ENCODE results near the gene AMELX. TPM values are rescaled to one million over a fixed set of nuclear protein-coding genes. Genes with fewer than 3 reads are reported as not detected.
A peak's percentile ranks its signal among the peaks of the same experiment; 100 is the strongest.

AMELX gene
- total RNA-seq, 1 donor from 2014 or later: not detected

GRCh38 chrX:11341274-11342201 is 48.3 kb downstream of the AMELX start:
- peak; percentile 64 for DNase-seq (ENCODE audit: low read depth)
- H3K4me3 ChIP-seq (ENCODE audit: low read depth, low read length): no peak overlapping the region
- TF ChIP-seq, protein P1, sequence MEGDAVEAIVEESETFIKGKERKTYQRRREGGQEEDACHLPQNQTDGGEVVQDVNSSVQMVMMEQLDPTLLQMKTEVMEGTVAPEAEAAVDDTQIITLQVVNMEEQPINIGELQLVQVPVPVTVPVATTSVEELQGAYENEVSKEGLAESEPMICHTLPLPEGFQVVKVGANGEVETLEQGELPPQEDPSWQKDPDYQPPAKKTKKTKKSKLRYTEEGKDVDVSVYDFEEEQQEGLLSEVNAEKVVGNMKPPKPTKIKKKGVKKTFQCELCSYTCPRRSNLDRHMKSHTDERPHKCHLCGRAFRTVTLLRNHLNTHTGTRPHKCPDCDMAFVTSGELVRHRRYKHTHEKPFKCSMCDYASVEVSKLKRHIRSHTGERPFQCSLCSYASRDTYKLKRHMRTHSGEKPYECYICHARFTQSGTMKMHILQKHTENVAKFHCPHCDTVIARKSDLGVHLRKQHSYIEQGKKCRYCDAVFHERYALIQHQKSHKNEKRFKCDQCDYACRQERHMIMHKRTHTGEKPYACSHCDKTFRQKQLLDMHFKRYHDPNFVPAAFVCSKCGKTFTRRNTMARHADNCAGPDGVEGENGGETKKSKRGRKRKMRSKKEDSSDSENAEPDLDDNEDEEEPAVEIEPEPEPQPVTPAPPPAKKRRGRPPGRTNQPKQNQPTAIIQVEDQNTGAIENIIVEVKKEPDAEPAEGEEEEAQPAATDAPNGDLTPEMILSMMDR (conservative IDR thresholded peaks at IDR 0.05; ENCODE audit: low read depth, low read length): no peak

DNA sequence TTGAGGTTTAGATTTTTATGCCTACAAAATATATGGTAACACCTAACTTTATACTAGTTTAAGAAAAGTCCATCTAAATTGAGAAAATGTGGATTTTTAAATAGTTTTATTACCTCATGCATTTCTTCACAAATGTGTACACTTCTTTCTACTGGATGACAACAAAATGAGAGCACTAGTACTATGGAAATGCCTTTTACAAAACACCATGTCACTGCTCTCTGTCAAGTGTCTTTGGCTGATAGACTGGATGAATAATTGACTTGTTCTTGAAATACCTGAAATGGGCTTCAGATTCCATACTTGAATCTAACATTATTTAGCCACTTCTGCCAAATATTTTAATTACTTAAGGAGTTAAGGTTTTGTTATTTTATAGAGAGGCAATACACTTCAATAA is 49.5 kb downstream of the AMELX start:
- no peak overlapping the region for H3K4me3 ChIP-seq (ENCODE audit: low read depth, low read length)
- TF ChIP-seq, protein P1 (conservative IDR thresholded peaks at IDR 0.05; ENCODE audit: low read depth, low read length): no peak
- no peak for DNase-seq (ENCODE audit: low read depth)

- TF ChIP-seq, protein P1 (conservative IDR thresholded peaks at IDR 0.05; ENCODE audit: low read depth, low read length): no peak
- DNase-seq (ENCODE audit: low read depth): no peak
- no peak overlapping the region for H3K4me3 ChIP-seq (ENCODE audit: low read depth, low read length)
Measured at GRCh38 chrX:11346121-11346682, 53.0 kb downstream of the AMELX start.

GRCh38 chrX:11347300-11347699 is 54.1 kb downstream of the AMELX start:
- TF ChIP-seq, protein P1 (conservative IDR thresholded peaks at IDR 0.05; ENCODE audit: low read depth, low read length): no peak
- no peak overlapping the region for H3K4me3 ChIP-seq (ENCODE audit: low read depth, low read length)
- DNase-seq (ENCODE audit: low read depth): no peak

- H3K4me3 ChIP-seq (ENCODE audit: low read depth, low read length): no peak overlapping the region
- no peak for DNase-seq (ENCODE audit: low read depth)
- TF ChIP-seq, protein P1 (conservative IDR thresholded peaks at IDR 0.05; ENCODE audit: low read depth, low read length): no peak
Measured at GRCh38 chrX:11349020-11349419, 55.8 kb downstream of the AMELX start.

DNA sequence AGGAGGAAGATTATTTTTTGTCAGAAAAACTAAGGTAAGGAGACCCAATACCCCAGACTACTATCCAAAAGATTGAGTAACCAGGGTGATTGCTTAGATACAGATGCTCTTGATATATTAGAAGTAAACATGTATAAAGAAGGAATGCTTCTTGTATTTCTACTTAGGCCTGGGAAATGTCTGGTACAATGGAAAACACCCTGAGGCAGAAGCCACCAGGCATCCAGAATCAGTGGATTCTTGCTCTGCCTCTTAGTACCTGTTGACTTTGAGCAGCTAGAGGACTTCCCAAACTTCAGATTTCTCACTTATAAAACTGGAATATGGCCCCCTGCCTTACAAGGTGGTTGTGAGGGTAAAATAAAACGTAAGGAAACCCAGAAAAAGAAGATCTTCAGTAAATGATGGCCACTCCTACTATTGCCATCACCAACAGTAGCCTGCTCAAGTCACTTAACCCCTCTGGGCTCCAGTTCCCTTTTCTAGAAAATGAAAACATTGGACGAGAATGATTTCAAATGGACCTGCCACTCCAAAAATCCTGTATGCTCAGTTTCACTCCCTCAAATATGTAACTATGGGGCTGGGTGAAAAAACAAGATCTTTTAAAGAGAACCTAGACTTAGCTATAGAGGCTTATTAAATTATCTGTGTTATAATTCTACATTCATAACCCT is 56.6 kb downstream of the AMELX start:
- no peak overlapping the region for H3K4me3 ChIP-seq (ENCODE audit: low read depth, low read length)
- no peak for DNase-seq (ENCODE audit: low read depth)
- TF ChIP-seq, protein P1 (conservative IDR thresholded peaks at IDR 0.05; ENCODE audit: low read depth, low read length): no peak

Other genes starting within 250 kb of the AMELX start
- gene HCCS, start 182.1 kb upstream of the AMELX start, total RNA-seq: 21.8 and 24.4 TPM in 2 replicates